Thyroid gland (tissue), 4 donors: ENCODE measurements around the gene DUSP18. TPM values are rescaled to one million over a fixed set of nuclear protein-coding genes. Genes with fewer than 3 reads are reported as not detected.

ENCODE experiments used
- DNase-seq, 2 donors: peaks; one replicate each; pipeline ENCODE4 v3.0.0-alpha.2; 2019
- H3K27ac ChIP-seq, 3 donors: fragments of 200-600 bp; sonication (generic); 1 replicate in 2 of 3; 2 replicates in 1 of 3; pipeline ENCODE4 v1.5.1; 2016 to 2019; ENCODE audit warnings: mild to moderate bottlenecking in 1 of 3, moderate library complexity in 1 of 3
- H3K27me3 ChIP-seq: fragments of 200-600 bp; sonication (generic); one replicate; pipeline ENCODE4 v1.5.1; 2019
- H3K36me3 ChIP-seq, 2 donors: fragments of 200-600 bp; sonication (generic); one replicate each; pipeline ENCODE4 v1.5.1; 2016 to 2019
- H3K4me1 ChIP-seq, 2 donors: fragments of 200-600 bp; sonication (generic); one replicate each; pipeline ENCODE4 v1.5.1; 2017 to 2019
- H3K4me3 ChIP-seq, 3 donors: fragments of 200-600 bp; sonication (generic); replicated peaks in 1 of 3; 1 replicate in 2 of 3; 2 replicates in 1 of 3; pipeline ENCODE4 v1.5.1; 2016; ENCODE audit warnings: mild to moderate bottlenecking in 1 of 3
- H3K9me3 ChIP-seq: fragments of 200-600 bp; sonication (generic); one replicate; pipeline ENCODE4 v1.5.1; 2017
- CTCF ChIP-seq, 6 experiments: fragments of 200-600 bp in 3 of 6; fragments of 450-650 bp in 3 of 6; sonication (generic) in 3 of 6; IDR thresholded peaks; one replicate each; pipeline ENCODE4 v1.5.1; 2016 to 2019; ENCODE audit warnings: antibody characterized with exemption in 6 of 6, mild to moderate bottlenecking in 2 of 6, inconsistent platforms in 1 of 6, moderate library complexity in 1 of 6
- POLR2A ChIP-seq, 2 donors: fragments of 450-650 bp; IDR thresholded peaks; one replicate each; pipeline ENCODE4 v1.6.1; 2017; ENCODE audit warnings: antibody characterized with exemption in 2 of 2, mild to moderate bottlenecking in 2 of 2, moderate library complexity in 1 of 2
- WGBS, 2 donors: methylation state at CpG; one replicate each; pipeline ENCODE4 v1.1.5; 2017; 5-methylcytosine and 5-hydroxymethylcytosine counted together
- intact Hi-C: fragments of 100-400 bp; cut with DNase I; formaldehyde crosslinking; loops from one replicate; pipeline ENCODE4 v1.15.1; 2023
- total RNA-seq, 4 donors: library from RNA; depleted of rRNA; stranded (reverse); fragments of >200 nt; gene quantifications; one replicate each; pipeline ENCODE4 v1.2.3, GENCODE V29; 2016

Gene DUSP18
- total RNA-seq, 4 donors from 2014 or later: 6.9 to 8.4 (median 7.3) TPM

- H3K36me3 ChIP-seq: no peaks in the 10 kb centered on the region
- H3K27ac ChIP-seq: no peak overlapping the region
- intact Hi-C loops: no loop called here
- H3K4me1 ChIP-seq: no peaks in the 10 kb centered on the region
- H3K9me3 ChIP-seq: no peaks in the 10 kb centered on the region
- TF ChIP-seq CTCF (IDR thresholded peaks at IDR 0.05) (no peak), POLR2A (IDR thresholded peaks at IDR 0.05) (no peak)
- no peaks in the 10 kb centered on the region for H3K27me3 ChIP-seq
- WGBS, 2 donors: 88 to 94% methylated on average over 9 of the region's 9 CpGs
- DNase-seq: no peak
- no peak overlapping the region for H3K4me3 ChIP-seq
Measured at GRCh38 chr22:30675436-30675835, 7.8 kb upstream of the DUSP18 start.

GRCh38 chr22:30674482-30674881 is 6.8 kb upstream of the DUSP18 start:
- intact Hi-C loops: no loop called here
- Histone ChIP-seq H3K36me3 (no peaks in the 10 kb centered on the region), H3K4me3 (no peak overlapping the region), H3K9me3 (no peaks in the 10 kb centered on the region), H3K27me3 (no peaks in the 10 kb centered on the region), H3K27ac (no peak overlapping the region), H3K4me1 (no peaks in the 10 kb centered on the region)
- no peak for TF ChIP-seq CTCF (IDR thresholded peaks at IDR 0.05)
- TF ChIP-seq POLR2A (IDR thresholded peaks at IDR 0.05): no peak
- 83 to 90% methylated on average over 6 of the region's 6 CpGs for WGBS, 2 donors
- DNase-seq: no peak

GRCh38 chr22:30673136-30673535 is 5.5 kb upstream of the DUSP18 start:
- no peak for DNase-seq
- 94% methylated on average over 4 of the region's 4 CpGs for WGBS, 2 donors
- Histone ChIP-seq H3K4me1 (peaks cover 5 to 6% of the 10 kb centered on the region in 2 donors), H3K27me3 (no peaks in the 10 kb centered on the region), H3K36me3 (no peaks in the 10 kb centered on the region), H3K27ac (no peak overlapping the region), H3K9me3 (no peaks in the 10 kb centered on the region), H3K4me3 (no peak overlapping the region)
- intact Hi-C loops: no loop called here
- TF ChIP-seq POLR2A (IDR thresholded peaks at IDR 0.05): no peak
- no peak for TF ChIP-seq CTCF (IDR thresholded peaks at IDR 0.05)

GRCh38 chr22:30671071-30671470 is 3.4 kb upstream of the DUSP18 start:
- no peak for DNase-seq
- no peaks in the 10 kb centered on the region for H3K36me3 ChIP-seq
- H3K9me3 ChIP-seq: no peaks in the 10 kb centered on the region
- H3K4me1 ChIP-seq: peaks cover 5 to 12% of the 10 kb centered on the region in 2 donors
- intact Hi-C loops: no loop called here
- no peaks in the 10 kb centered on the region for H3K27me3 ChIP-seq
- WGBS, 2 donors: 65 to 82% methylated on average over 3 of the region's 3 CpGs
- no peak overlapping the region for H3K27ac ChIP-seq
- no peak overlapping the region for H3K4me3 ChIP-seq
- TF ChIP-seq POLR2A (IDR thresholded peaks at IDR 0.05) (no peak), CTCF (IDR thresholded peaks at IDR 0.05) (no peak)

- Histone ChIP-seq H3K27me3 (no peaks in the 10 kb centered on the region), H3K27ac (no peak overlapping the region), H3K4me1 (peaks cover 5 to 12% of the 10 kb centered on the region in 2 donors), H3K36me3 (peaks cover 0 to 2% of the 10 kb centered on the region in 2 donors), H3K9me3 (no peaks in the 10 kb centered on the region), H3K4me3 (peak overlapping the region; percentile 64 to 93 (median 69))
- TF ChIP-seq POLR2A (IDR thresholded peaks at IDR 0.05) (no peak), CTCF (IDR thresholded peaks at IDR 0.05) (no peak)
- 22 to 23% methylated on average over 8 to 10 of the region's 10 CpGs for WGBS, 2 donors
- DNase-seq: no peak
- intact Hi-C loops: no loop called here
Measured at GRCh38 chr22:30668386-30668710, 673 bp upstream of the DUSP18 start.
